ENCODE data around the gene CUL1.

Gene CUL1

DNA sequence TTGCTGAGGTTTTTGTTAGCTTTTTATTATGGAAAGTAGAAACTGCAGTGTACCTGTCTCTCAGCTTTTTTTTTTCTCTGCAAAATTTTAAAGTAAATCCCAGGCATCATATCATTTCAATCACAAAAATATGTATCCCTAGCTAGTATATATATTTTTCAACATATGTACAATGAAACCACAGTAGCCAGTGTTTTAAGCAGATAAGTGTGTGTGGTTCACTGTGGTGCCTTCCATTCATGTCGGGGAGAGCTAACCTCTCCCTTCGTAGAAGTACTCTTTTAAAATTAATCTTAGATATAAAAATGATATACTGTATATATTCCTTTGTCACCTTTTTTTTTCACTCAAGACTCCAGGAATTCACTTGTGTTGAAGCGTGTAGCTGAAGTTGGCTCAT lies 22.7 kb downstream of the CUL1 start:
- no peak for DNase-seq

DNA sequence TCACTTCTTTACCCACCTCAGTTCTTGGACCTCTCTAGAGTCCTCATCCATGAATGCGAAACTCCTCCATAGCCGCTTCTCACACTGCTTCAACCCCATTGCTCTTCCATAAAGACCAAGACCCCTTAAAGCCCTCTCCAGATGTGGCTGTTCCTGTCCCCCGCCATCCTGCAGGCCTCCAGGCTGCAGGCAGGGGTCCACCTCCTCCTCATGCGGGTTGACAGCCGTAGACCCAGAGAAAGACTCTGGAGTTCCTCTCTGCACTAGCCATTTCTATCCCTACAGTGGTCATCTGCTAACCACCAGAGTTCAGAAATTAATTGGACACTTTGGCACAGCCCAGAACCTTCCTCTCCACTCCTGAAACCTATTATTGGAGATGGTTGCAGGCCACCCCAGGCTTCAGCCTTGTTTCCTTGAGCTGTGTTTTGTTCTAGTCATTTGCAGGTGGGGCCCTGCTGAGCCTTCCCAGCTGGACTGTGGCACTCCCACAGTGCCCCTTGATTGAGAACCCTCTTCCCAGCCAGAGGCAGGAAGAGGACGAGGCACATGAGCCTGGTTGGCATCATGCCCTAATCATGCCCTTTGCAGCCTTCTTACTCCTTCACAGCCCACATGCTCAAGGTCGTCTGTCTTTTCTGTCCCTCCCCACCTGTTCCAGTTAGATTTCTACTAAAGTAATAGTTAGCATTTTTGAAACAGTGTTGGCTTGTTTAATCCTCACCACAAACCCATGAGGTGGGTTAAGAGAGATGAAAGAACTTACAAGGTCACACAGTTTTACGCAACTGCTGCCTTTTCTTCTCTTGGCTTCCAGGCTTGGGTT lies 23.9 kb downstream of the CUL1 start:
- no peak for DNase-seq

DNA sequence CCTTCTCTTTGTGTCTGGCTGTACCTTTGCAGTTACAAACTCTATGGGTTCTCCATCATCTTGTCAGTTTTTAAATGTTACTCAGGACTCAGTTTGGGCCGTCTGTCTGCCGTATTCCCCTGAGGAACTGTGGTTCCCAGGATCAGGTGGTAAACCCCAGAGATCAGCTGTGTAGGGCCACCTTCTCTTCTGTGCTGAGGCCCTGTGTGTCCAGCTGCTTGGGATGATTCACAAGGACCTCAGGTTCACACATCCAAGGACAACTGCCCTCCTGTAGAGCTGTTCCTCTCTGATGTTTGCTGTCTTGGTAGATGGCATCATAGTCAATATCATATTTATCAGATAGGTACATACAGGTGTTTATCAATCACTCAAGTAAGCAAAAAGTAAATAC lies 24.5 kb downstream of the CUL1 start:
- DNase-seq, result no peak

DNA sequence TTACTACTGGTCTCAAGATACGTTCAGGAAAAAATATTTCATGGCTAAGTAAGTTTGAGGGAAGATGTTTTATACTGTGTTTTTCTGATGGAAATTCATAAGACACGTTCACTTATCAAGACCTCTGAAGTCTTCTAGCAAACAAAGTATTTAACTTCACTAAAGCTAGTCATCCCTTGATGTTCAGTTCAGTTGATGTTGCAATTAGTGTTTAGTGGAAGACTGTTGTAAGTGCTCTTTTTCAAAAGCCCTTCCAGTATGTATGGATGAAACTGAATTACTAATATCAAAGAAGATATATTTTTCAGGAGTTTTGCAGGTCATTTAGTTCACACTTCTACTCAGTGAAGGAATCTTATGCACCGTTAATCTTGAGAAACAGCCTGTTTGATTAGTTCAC lies 25.1 kb downstream of the CUL1 start:
- no peak for DNase-seq

DNA sequence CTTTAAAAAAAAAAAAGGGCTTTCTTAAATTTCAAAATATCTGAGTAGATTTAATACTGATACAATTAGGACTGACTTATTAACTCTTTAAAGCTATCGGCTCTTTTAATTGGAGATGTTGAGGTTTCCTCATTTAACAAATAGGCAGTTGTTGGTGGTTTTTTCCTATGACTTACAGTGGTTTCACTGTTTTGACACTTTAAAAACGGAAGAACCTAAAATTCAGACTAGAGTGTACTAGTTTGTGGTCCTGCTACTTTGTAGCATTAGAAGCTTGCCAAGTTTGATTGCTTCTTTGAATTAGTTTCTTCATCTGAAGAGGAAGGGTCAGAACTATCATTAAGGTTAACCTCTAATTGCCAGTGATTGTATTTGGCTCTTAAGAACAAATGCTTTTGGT lies 27.7 kb downstream of the CUL1 start:
- no peak for DNase-seq

DNA sequence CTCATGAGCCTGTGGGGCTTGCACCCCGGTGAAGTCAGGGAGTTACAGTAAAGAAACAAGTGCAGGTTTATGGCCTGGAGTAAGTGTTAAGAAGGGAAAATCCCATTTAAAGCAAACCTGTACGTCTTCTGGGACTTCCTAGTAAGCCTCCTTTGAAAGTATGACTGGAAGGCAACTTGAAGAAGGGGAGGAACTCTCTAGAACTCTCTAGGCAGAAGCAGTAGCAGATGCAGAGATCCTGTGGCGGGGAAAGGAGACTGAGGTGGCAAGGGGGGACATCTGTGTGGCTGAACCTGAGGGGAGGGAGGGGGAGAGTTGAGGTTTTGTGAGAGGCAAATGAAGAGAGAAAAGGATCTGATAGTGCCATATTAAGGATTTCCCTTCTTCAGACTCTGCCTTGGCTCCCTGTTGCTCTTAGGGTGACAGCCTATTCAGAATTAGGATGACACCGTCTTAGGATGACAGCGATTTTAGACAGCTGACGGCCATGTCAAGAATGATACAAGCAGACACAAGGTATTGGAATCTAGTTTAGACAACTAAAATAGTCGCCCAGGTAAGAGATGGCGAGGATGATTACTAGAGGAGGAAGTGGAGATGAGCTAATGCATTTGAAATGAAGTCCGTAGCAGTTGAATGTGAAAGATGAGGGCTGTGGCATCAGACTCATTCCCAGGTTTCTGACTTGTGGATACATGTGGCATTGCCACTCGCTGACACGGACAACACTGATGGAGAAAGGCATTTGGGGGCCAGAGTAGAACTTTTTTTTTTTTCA lies 29.0 kb downstream of the CUL1 start:
- DNase-seq, result no peak

DNA sequence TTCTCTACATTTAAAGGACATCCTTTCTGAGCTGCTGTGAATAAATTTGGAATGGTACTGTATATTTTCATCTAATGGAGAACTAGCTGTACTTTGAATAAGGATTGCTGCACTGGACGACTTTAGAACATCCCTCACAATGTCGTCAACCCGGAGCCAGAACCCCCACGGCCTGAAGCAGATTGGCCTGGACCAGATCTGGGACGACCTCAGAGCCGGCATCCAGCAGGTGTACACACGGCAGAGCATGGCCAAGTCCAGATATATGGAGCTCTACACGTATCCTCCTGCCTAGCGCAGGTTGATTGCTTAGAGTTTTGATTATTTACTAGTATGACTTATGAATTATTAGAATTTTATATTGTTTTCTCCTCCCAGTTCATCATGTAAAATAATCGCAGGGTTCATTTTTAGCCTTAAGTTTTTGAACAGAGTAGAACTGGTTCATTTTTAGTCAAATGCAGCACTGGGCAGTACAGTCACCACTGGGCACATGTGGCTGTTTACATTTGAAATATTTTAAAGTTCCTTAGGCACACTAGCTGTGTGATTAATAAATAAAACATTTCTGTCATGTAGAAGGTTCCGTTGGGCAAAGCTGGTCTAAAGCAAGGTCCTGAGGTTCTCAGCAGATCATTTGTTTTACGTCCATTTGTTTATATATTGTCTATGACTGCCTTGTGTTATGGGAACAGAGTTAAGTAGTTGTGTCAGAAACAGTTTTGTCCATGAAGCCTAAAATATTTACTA lies 31.5 kb downstream of the CUL1 start:
- DNase-seq, result no peak

DNA sequence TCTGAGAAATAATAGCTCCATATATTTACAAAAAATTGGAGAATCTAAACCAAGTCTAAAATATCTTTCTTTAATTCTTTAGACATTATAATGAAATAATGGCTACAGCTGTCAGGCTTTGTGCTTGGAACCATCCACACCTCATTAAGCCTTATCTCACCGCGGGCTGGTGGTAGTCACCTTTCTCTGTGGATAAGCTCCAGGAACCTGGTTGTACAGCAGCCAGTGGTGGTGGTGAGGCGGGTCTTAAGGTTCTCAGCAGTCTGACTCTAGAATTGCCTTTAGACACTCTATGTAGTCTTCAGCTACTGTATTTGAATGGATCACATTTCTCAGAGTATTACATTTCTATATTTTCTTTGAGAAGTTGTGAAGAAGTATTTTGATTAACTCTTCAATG lies 34.2 kb downstream of the CUL1 start:
- no peak for DNase-seq

DNA sequence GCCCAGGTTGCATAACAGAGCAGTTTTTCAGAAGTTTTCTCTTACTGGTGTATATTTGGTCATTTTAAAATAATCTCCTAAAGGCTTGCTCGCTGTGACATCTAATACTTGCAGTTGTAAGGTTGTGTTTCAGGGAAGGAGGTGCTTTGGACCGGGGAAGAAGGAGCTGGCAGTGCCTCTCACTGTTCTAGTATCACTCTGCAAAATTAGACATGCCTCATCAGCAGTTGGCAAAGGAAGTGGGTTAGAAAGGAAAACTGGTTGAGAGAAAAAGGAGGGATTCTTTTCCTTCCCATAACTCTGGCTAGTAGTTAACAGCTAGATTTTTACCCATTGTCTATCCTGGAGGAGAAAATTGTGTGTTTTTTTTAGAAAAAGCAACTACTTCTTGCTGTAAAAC lies 34.8 kb downstream of the CUL1 start:
- no peak for DNase-seq

DNA sequence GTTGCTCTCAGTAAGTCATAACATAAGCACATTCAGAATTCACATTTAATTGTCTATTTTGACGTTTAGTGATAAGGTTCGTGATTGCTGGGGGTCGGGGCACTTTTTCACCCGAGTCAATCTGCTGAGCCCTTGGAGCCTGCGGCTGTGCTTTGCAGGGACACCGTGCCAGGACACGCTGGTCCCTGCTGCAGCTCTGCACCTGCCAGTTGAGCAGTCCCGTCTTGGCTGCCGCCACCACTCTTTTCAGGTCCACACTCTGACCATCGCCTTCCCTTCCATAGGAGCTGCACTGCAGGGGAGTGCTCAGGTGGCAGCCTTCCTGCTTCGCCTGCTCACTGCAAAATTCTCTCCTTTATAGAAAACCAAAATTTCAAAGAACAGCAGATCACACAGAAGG lies 36.4 kb downstream of the CUL1 start:
- DNase-seq, result no peak

DNA sequence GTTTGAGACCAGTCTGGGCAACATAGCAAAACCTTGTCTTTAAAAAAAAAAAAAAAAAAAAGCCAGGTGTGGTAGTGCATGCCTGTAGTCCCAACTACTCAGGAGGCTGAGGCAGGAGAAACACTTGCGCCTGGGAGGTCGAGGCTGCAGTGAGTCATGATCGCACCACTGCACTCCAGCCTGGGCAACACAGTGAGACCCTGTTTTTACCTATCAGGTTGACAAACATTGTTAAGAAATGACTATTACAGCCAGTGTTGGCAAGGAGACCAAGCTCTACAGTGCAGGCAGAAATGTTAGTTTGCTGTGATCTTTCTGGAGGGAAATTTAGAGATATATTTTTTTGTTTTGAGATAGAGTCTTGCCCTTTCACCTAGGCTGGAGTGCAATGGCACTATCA lies 37.3 kb downstream of the CUL1 start:
- DNase-seq, result no peak

DNA sequence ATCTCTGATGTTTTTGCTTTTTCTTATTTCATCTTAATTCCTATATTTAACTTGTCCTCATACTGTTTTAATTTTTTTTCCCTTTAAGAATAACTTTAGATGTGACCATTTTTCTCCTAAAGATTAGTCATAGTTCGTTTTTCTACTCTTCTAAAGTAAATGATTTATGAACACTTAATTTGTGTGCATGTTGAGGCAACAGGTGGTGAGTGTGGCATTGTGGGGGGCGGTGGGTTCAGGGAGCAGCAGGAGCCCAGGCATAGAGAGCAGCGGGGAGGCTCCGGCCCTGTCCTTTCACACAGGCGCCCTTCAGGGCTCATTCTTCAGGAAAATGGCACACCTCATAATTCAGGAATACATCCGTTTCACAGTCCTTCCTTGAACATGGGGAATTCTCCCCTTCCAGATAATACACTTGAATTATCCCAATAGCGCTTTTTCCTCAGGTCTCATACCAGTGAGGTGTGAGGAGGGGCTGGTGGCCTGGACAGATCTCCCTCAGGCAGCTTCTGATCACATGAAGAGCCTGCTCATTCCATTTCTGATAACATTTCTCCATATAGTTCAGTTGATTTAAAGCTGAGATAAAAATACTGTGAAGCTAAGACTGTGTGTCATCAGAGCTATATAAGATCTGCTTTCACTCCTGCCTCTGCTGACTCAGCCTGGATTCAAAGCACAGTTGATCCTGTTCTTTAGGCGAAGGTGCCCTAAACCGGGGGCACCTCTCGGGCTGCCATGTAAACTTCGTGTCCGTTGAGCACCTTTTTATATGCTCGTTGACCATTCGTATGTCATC lies 40.2 kb downstream of the CUL1 start:
- no peak for DNase-seq

DNA sequence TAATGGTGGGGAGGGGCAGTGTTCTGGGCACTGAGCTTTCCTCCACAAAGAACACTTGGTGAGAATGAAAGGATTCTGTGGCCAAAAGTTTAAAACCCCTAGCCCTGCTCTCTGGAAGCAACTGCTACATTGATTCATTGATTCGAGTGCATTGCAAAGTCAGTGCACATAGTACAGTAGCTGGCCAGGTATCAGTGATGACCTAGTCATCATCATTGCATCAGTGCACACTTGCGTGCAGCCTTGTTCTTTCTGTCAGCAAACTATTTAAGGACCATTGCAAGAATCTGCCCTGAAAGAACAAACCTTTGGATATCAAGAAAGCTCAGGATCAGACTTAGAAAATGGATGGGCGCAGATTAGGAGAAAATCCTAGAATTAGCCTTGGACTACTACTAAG lies 47.4 kb downstream of the CUL1 start:
- no peak for DNase-seq

DNA sequence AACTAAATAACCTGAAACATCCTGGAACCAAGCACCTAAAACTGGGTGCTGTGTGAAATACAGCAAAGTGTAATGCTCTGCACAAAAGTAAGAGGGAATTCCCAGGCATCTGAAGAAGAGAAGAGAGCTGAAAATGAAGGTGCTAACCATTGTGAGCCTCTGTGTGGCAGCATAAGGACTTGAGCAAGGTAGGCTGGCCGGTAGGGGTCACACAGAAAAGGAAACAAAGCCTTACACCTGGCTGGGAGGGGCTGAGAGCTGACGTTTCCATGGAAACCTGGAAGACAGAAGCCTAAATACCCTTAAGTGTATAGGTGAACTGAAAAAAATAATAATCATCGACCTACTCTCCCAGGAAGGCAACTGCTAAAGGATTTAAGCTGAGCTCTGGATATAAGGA lies 48.6 kb downstream of the CUL1 start:
- no peak for DNase-seq

DNA sequence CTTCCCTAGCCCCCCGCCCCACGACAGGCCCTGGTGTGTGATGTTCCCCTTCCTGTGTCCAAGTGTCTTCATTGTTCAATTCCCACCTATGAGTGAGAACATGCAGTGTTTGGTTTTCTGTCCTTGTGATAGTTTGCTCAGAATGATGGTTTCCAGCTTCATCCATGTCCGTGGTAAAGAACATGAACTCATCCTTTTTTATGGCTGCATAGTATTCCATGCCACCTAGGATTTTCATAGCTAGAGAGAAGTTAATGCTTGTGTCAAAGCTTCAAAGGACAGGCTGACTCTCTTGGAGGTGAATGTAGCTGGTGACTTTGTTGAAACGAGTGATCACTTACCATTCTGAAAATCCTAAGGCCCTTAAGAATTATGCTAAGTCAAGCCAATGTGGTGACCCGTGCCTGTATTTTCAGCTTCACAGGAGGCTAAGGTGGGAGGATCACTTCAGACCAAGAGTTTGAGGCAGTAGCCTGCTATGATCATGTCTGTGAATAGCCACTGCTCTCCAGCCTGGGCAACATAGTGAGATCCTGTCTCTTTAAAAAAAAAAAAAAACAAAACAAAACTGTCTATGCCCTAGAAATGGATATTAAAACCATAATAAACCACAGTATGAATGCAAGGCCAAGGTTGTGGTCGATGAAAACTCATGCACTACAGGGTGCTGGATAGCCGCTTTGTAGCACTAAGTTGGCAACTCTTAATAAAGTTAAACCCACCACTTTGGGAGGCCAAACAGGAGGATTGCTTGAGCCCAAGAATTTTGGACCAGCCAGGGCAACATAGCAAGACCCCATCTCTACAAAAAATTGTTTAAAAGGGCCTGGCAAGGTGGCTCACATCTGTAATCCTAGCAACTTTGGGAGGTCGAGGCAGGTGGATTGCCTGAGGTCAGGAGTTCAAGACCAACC lies 52.0 kb downstream of the CUL1 start:
- DNase-seq, result no peak

DNA sequence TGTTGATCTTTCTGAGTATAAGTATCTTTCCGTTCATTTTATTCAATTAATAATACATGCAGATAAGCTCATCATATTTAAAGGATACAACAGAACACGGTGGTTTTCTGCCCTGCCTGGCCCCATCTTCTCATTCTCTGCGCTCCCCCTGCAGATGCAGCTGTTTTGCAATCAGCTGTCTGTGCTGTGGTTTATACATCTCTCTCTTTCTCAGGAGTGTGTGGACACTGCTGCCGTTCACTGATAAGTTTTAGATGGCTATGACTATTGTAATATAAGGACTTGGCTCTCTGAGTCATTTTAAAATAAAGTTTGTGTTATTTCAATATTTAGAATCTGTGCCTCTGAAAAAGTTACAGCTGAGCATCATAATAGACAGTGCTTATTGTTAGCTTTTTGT lies 54.5 kb downstream of the CUL1 start:
- no peak for DNase-seq

DNA sequence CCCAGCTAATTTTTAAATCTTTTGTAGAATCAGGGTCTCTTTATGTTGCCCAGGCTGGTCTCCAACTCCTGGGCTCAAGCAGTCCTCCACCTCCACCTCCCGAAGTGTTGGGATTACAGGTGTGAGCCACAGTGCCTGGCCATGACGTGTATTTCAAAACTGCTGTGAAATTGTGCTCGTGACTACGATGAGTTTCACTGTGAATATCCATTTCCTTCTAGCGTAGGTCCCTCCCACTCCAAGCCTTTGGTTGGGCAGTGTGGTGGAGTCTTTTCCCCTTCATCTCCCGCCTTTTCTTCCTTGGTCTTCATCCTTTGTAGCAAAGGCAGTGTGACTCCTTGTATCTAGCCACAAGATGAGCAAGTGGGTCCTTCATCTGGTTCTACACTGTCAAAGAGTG lies 56.2 kb downstream of the CUL1 start:
- DNase-seq, result no peak

DNA sequence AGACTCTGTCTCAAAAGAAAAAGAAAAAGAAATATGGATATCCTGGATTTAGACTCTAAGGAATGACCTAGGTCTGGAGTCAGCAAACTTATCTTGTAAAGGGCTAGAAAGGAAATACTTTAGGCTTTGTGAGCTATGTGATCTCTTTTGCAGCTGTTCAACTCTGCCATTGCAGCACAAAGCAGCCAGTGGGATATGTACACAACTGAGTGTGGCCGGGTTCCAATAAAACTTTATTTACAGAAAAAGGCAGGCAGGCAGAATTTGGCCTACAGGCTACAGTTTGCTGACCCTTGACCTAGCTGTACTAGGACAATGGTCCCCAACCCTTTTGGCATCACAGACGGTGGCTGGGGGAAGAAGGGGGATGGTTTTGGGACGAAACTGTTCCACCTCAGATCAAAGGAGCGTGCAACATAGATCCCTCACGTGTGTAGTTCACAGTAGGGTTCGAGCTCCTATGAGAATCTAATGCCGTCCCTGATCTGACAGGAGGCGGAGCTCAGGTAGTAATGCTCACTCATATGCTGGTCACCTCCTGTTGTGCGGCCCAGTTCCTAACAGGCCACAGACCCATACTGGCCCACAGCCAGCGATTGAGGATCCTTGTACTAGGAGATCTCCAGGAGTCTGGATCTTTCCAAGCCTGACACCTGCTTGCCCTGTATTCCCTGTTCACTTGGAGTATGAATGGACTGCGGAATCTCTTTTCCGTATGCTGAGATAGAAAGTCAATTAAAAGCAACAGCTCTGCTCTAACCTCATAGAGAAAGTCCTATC lies 63.0 kb downstream of the CUL1 start:
- DNase-seq, result no peak

DNA sequence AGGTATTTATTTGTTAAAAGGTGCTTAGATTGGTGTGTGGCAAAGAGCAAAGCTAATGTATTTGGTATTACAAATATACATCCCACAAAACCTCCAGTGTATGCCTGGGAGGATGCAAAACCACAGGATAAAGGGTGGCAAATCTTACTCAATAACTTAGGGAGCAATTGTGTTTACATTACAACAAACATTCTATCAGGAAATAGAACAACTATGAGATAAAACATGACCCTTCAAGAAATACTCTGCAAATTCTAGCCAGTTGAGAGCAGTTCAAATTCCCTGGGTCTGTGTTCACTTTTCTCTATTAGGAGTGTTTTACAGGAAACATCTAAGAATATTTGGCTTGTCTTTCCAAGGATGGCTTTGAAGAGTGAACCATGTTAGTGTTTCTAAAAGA lies 64.9 kb downstream of the CUL1 start:
- DNase-seq, result no peak

DNA sequence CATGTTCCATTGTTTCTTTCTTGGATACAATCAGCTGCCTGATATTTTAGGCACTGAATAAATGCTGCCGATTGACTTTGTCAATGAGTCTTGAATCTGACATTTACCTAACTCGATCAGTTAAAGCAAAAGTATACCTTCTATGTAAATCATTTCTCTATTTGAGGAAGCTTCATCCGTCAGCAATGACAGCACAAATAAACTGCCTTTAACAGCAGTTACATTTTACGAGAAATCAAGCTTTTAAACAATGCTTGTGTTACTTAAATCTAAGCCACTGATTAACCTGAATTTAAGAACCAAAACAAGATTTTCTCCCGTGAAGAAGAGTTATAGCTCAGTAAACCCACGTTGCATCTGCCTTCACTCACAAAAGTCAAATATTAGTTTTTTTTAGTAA lies 71.3 kb downstream of the CUL1 start:
- no peak for DNase-seq
